Dedifferentiated amniotic fluid mesenchymal stem cell (primary cell): ENCODE data around the gene HS3ST2.
"Not testable (repeated sequence)": the region's sequence is repeated elsewhere in the genome, so short reads cannot be mapped to it uniquely, and the experiment has no call there.

Source experiments
- DNase-seq: peaks from one replicate; pipeline ENCODE4 v3.0.0-alpha.2; 2016; ENCODE audit errors: extremely low spot score

HS3ST2 gene

GRCh38 chr16:22878955-22879354 is 65.0 kb downstream of the HS3ST2 start:
- no peak for DNase-seq

GRCh38 chr16:22879466-22879865 is 65.5 kb downstream of the HS3ST2 start:
- no peak for DNase-seq

GRCh38 chr16:22882981-22883380 is 69.0 kb downstream of the HS3ST2 start:
- no peak for DNase-seq

GRCh38 chr16:22885951-22886350 is 72.0 kb downstream of the HS3ST2 start:
- DNase-seq, result no peak

GRCh38 chr16:22886927-22887326 is 73.0 kb downstream of the HS3ST2 start:
- no peak for DNase-seq

- no peak for DNase-seq
Measured at GRCh38 chr16:22887445-22887844, 73.5 kb downstream of the HS3ST2 start.

GRCh38 chr16:22888791-22889190 is 74.8 kb downstream of the HS3ST2 start:
- no peak for DNase-seq

GRCh38 chr16:22890976-22891375 is 77.0 kb downstream of the HS3ST2 start:
- no peak for DNase-seq

GRCh38 chr16:22897184-22897583 is 83.2 kb downstream of the HS3ST2 start:
- DNase-seq, result no peak

GRCh38 chr16:22898131-22898530 is 84.2 kb downstream of the HS3ST2 start:
- DNase-seq, result no peak

GRCh38 chr16:22898874-22899348 is 84.9 kb downstream of the HS3ST2 start:
- no peak for DNase-seq

- not testable (repeated sequence) for DNase-seq
Measured at GRCh38 chr16:22899567-22899966, 85.6 kb downstream of the HS3ST2 start.

GRCh38 chr16:22900863-22901262 is 86.9 kb downstream of the HS3ST2 start:
- no peak for DNase-seq

GRCh38 chr16:22901563-22901962 is 87.6 kb downstream of the HS3ST2 start:
- no peak for DNase-seq

GRCh38 chr16:22903716-22904115 is 89.8 kb downstream of the HS3ST2 start:
- no peak for DNase-seq

- no peak for DNase-seq
Measured at GRCh38 chr16:22912654-22913053, 98.7 kb downstream of the HS3ST2 start.

GRCh38 chr16:22915003-22915402 is 101.0 kb downstream of the HS3ST2 start:
- no peak for DNase-seq

GRCh38 chr16:22923491-22923890 is 109.5 kb downstream of the HS3ST2 start:
- DNase-seq, result no peak

- DNase-seq, result no peak
Measured at GRCh38 chr16:22924492-22924891, 110.5 kb downstream of the HS3ST2 start.

GRCh38 chr16:22926105-22926751 is 112.3 kb downstream of the HS3ST2 start:
- DNase-seq, result no peak

- no peak for DNase-seq
Measured at GRCh38 chr16:22927306-22927705, 113.3 kb downstream of the HS3ST2 start.

- no peak for DNase-seq
Measured at GRCh38 chr16:22928882-22929435, 115.0 kb downstream of the HS3ST2 start.

GRCh38 chr16:22929461-22929860 is 115.5 kb downstream of the HS3ST2 start:
- no peak for DNase-seq
